ENCODE measurements around the gene SRGAP2C.
"Not testable (repeated sequence)": the region's sequence is repeated elsewhere in the genome, so short reads cannot be mapped to it uniquely, and the experiment has no call there.

Gene SRGAP2C

DNA sequence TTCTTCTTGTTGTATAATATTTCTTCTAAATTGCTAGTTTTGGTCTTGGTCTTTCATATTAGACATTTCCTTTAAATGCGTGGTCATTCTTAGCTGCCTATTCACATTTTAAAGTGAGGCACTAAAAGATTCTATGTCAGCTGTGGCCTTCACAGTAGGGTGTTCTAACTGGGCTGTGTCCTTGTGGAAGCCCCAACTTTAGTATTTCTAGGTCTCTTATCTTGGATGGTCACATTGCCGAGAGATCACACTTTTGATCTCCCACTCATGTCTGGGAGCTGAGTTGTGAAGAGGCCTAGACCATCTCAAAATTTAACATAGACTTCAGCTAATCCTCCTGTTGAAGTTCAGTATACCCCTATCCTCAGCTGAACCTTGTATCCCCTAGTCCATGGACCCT, 185.2 kb downstream of the SRGAP2C start:
- not testable (repeated sequence) for DNase-seq (ENCODE audit: low read depth in 4 of 4, low spot score in 1 of 4)

DNA sequence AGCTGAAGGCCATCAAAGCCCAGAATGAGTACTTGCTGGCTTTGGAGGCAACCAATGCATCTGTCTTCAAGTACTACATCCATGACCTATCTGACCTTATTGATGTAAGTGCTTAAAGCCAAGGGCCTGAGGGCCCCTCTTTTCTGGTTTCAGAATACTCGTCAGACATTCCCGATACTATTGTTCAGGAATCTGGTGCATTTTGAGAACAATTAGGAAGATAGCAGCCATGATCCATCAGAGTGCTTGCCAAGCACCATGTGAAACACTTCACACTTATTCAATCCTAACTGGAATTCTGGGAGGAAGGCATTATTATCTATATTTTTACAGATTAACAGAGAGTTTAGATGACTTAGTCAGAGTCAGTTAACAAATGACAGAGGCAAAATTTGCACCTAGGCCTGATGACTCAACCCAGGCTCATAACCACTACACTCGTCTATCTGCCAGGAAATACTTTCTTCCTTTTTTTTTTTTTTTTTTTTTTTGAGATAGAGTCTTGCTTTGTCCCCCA, 190.1 kb downstream of the SRGAP2C start:
- not testable (repeated sequence) for DNase-seq (ENCODE audit: low read depth in 4 of 4, low spot score in 1 of 4)

DNA sequence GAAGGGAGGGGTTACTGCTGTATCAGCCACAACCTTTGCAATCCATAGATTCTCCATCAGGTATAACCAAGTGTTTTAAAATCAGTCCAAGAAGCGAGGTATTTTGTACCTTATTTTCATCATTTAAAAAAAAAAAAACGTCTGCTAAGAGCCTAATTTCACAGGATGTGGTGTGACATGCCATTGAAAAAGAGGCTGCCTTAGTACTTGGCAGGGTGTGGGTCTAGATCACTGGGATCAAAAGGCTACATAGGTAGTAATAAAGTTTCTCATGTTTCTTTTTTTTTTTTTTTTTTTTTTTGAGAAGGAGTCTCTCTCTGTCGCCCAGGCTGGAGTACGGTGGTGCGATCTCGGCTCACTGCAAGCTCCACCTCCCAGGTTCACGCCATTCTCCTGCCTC, 192.2 kb downstream of the SRGAP2C start:
- DNase-seq (ENCODE audit: low read depth in 4 of 4, low spot score in 1 of 4) = not testable (repeated sequence)

DNA sequence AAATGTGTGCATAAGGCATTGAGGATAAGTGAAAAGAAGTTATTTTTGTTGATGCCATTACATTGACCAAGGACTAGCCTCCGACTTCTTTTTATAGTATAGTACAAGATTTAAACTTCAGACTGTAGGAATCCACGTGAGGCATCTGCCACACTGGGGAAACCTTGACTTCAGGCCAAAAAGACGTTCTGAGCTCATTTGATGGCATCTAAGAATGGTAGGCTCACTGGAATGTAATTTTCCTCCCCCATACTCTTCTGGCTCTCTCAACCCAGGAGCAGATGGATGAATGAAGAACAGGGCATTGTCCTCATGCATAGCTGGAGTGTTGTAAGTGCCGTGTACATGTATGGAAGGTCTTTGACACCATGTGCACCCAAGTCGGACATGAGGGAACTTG, 194.0 kb downstream of the SRGAP2C start:
- DNase-seq (ENCODE audit: low read depth in 4 of 4, low spot score in 1 of 4) = not testable (repeated sequence)

DNA sequence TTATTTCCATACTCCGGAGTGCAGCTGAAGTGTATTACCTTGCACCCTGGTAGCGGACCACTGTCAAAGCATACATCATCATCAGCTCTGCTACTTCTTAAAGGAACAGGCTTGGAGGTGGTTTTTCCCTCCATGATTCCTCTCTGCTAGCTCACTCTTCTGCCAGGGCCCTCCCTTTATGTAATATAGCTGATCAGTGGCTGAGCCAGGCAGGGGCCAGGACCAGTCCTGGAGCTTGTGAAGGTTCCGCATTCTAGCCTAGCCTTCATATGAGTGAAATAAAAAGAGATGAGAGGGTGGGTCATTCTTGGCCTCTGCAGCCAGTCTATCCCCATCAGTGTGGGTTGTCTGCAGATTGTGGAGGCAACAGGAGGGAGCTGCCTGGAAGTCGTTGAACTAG, 200.0 kb downstream of the SRGAP2C start:
- not testable (repeated sequence) for DNase-seq (ENCODE audit: low read depth in 4 of 4, low spot score in 1 of 4)

DNA sequence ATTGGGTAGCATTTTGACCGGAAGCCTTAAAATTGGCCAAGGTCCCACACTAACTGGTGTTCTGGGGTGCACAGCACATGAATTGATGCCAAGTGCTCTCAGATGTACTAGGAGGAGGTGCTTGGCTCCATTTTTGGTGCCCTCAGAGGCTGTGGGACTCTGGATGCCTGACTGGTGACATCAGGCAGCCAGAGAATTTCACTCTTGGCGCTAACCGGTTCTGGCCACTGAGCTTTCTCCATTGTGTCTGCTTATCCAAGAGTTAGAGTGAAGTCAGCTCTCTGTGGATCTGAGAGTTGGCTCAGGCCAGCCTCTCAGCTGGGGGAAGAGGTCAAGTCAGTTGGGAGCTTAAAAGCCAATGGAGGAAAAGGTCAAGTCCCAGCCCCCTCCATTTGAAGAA, 200.4 kb downstream of the SRGAP2C start:
- not testable (repeated sequence) for DNase-seq (ENCODE audit: low read depth in 4 of 4, low spot score in 1 of 4)

DNA sequence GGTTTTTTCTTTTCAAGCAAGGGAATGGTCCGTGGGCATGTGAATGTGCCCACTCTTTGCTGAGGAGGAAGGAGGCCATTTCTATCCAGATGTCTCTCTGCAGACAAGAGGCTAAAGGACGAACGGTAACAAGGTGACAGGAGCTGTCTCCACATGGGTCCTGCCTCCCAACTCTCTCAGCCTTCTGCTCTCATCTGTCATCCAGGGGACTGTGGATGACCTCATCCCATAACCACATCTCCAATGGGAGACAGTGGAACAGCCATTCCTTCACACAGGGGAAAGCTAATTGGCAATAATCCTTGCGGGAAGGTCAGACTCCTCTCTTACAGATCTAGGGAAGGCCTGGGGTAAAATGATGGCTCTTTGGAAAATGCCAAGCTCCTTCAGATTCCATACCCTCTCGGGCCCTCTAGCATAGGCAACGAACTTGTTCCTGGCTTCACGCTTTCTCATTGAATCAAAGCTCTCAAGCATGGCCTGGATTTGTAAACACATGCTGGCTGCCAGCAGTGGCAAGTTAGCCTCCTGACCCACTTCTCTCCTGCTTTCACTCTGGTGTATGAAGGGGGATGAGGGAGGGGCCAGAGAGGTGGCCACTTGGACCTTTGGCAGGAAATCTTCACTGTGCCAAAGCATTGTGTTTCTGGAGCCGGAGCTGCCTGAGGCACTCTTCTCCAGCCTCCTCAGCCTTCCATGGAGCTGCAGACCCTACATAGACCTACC, 201.0 kb downstream of the SRGAP2C start:
- not testable (repeated sequence) for DNase-seq (ENCODE audit: low read depth in 4 of 4, low spot score in 1 of 4)

DNA sequence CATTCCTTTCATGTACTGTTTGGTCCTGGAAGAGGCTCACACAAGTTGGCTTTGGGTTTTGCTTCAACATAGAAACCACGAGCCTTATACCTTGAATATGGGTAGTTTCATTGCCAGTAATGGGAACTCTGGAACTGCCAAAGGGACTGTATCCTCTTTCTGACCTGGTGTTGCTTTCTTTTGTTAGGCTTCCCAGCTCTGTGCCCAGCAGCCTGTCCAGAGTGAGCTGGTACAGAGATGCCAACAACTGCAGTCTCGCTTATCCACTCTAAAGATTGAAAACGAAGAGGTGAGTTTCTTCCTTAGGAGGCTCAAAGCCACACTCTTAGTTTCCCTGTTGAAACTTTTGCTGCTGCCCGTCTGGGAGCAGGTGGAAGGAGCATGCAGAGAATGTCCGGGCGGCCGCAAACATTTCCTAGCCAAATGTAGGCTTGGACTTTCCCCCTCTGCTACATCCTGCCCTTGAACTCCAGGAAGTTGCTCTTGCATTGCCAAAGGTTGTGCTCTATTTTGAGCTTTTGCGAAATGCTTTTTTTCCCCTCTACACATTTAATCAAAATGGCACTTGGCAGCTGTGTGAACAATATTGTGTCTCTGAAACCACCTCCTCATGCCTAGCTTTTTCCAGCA, 201.7 kb downstream of the SRGAP2C start:
- DNase-seq (ENCODE audit: low read depth in 4 of 4, low spot score in 1 of 4) = not testable (repeated sequence)

DNA sequence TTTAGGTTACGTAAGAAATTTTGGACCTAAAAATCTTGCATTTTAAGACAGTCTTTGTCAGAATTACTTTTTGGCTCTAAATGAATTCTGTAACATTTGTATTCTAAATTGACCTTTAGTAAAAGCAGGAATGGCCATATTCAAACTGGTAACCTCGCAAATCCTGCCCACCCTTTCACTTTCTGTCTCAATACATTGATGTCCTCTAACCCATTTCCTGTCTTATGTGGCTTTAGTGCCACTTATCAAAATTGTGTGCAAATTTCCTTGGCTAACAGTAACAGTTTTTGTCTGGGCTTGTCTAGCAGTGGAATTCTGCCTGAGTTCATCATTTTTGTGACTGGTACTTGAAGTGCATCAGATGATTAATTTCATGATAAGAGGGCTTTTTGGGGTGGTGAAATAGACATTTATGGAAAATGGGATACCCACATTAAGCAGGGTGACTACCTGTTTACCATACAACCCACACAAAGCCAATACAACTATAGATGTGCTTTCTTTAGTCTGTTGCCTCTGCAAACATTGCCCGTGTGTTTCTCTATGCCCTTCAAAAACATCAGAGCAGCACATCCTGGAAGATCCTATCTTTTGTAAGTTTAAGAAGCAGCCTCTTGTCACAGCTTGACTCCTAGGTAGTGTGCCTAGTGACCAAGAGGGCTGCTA, 205.3 kb downstream of the SRGAP2C start:
- not testable (repeated sequence) for DNase-seq (ENCODE audit: low read depth in 4 of 4, low spot score in 1 of 4)

DNA sequence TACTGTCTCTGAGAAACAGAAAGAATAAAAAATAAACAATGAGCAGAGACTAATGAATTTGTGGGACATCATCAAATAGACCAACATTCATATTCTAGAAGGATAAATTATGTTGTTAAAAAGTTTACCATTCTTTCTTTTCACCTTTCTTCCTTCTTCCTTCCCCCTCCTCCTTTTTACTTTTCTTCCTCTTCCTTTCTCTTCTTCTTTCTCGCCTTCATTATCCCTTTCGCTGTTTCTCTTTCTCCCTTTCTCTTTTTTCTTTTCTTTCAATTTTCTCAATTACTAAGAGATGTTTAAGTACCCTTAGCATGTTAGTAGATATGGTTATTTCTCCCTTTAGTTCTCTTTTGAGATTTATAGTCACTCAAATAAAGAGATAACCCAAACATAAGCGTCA, 207.4 kb downstream of the SRGAP2C start:
- DNase-seq (ENCODE audit: low read depth in 4 of 4, low spot score in 1 of 4) = not testable (repeated sequence)

DNA sequence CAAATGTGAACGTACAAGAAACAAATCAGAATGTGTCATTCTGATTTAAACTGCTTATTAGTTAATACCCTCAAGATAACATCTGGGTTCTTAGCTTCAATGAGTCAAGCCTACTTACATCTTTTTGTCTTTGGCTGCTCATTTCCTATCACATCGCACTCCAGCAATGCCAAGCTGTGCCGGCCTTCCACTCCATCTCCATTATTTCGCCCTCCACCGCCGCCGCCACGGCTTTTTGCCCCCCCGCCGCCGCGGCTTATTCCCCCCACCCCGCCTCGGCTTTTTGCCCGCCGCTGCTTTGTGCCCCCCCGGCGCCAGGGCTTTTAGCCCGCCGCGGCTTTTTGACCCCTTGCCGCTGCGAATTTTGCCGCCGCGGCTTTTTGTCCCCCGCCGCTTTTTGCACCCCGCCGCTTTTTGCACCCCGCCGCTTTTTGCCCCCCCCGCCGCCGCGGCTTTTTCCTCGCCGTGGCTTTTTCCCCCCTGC, 211.0 kb downstream of the SRGAP2C start:
- DNase-seq (ENCODE audit: low read depth in 4 of 4, low spot score in 1 of 4) = not testable (repeated sequence)

DNA sequence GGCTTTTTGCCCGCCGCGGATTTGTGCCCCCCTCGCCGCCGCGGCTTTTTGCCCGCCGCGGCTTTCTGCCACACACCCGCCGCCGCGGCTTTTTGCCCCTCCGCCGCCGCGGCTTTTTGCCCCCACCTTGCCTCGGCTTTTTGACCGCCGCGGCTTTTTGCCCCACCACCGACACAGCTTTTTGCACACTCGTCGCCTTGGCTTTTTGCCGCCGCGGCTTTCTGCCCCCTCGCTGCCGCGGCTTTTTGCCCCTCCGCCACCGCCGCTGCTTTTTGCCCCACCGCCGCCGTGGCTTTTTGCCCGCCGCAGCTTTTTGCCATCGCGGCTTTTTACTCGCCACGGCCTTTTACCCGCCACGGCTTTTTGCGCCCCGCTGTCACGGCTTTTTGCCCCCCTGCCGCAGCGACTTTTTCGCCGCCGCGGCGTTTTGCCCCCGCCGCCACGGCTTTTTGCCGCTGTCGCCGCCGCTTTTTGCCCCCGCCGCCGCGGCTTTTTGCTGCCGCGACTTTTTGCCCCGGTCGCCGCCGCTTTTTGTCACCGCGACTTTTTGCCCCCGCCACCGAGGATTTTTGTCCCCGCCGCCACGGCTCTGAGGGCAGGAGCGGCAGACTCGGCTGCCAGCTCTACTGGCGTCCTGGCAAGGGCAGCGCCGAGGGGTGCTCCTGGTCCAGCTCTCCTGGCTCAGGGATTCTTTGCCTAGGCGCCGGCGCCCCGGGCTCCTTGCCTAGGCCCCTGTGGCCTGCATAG, 211.7 kb downstream of the SRGAP2C start:
- not testable (repeated sequence) for DNase-seq (ENCODE audit: low read depth in 4 of 4, low spot score in 1 of 4)

DNA sequence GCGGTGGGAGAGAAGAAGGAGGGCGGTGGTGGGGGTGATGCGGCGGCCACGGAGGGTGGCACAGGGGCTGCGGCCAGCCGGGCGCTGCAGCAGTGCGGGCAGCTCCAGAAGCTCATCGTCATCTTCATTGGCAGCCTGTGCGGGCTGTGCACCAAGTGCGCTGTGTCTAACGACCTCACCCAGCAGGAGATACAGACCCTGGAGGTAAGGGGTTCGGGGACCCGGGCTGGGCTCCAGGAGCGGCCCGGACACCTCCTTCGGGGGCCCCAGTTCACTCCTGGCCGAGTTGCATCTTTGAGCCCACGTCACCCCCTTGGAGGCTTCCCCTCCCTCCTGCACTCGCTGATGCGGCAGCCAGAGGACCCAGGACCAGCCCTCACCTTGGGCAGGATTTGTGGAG, 212.3 kb downstream of the SRGAP2C start:
- DNase-seq (ENCODE audit: low read depth in 4 of 4, low spot score in 1 of 4) = not testable (repeated sequence)

DNA sequence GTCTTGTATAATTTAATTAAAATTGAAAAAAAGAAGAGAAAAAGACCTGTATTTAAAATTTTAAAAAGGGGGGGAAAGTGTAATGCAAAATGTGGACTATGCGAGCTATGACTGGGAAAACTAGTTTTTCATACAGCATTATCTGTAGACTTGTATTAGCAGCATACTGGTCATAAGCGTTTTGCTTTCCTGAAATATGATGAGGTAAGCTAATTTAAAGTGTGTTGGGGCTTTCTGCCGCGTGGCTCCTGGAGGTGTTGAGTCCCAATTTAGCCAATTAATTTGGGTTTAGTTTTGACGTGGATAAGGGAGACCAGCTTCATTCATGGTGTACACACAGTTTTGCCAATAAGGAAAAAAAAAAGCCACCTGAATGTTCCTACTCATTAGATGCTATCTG, 214.4 kb downstream of the SRGAP2C start:
- not testable (repeated sequence) for DNase-seq (ENCODE audit: low read depth in 4 of 4, low spot score in 1 of 4)

DNA sequence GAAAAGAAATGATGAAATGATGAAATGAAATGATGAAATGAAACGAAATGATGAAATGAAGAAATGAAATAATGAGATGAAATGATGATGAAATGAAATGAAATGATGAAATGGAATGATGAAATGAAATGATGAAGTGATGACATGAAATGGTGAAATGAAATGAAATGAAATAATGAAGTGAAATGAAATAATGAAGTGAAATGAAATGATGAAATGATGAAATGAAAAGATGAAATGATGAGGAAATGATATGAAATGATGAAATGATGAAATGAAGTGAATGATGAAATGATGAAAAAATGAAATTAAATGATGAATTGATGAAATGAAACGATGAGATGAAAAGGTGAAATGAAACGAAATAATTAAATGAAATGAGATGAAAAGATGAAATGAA, 215.3 kb downstream of the SRGAP2C start:
- not testable (repeated sequence) for DNase-seq (ENCODE audit: low read depth in 4 of 4, low spot score in 1 of 4)

DNA sequence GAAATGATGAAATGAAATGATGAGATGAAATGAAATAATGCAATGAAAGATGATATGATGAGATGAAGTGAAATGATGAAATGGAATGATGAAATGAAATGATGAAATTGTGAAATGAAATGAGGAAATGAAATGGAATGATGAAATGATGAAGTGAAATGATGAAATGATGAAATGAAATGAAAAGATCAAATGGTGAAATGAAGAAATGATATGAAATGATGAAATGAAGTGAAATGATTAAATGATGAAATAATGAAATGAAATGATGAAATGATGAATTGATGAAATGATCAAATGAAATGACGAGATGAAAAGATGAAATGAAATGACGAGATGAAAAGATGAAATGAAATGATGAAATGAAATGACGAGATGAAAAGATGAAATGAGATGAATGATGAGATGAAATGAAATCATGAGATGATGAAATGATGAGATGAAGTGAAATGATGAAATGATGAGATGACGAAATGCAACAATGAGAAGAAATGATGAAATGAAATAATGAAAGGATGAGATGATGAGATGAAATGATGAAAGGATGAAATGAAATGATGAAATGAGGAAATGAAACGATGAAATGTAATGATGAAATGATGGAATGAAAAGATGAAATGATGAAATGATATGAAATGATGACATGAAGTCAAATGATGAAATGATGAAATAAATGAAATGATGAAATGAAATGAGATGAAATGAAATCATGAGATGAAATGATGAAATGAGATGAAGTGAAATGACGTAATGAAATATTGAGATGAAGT, 216.0 kb downstream of the SRGAP2C start:
- not testable (repeated sequence) for DNase-seq (ENCODE audit: low read depth in 4 of 4, low spot score in 1 of 4)

DNA sequence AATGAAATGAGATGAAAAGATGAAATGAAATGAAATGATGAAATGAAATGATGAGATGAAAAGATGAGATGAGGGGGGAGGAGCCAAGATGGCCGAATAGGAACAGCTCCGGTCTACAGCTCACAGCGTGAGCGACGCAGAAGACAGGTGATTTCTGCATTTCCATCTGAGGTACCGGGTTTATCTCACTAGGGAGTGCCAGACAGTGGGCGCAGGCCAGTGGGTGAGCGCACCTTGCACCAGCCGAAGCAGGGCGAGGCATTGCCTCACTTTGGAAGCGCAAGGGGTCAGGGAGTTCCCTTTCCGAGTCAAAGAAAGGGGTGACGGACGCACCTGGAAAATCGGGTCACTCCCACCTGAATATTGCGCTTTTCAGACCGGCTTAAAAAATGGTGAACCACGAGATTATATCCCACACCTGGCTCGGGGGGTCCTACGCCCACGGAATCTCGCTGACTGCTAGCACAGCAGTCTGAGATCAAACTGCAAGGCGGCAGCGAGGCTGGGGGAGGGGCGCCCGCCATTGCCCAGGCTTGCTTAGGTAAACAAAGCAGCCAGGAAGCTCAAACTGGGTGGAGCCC, 216.7 kb downstream of the SRGAP2C start:
- DNase-seq (ENCODE audit: low read depth in 4 of 4, low spot score in 1 of 4) = not testable (repeated sequence)

DNA sequence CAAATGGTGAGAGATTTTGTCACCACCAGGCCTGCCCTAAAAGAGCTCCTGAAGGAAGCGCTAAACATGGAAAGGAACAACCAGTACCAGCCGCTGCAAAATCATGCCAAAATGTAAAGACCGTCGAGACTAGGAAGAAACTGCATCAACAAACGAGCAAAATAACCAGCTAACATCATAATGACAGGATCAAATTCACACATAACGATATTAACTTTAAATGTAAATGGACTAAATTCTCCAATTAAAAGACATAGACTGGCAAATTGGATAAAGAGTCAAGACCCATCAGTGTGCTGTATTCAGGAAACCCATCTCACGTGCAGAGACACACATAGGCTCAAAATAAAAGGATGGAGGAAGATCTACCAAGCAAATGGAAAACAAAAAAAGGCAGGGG, 218.5 kb downstream of the SRGAP2C start:
- not testable (repeated sequence) for DNase-seq (ENCODE audit: low read depth in 4 of 4, low spot score in 1 of 4)

DNA sequence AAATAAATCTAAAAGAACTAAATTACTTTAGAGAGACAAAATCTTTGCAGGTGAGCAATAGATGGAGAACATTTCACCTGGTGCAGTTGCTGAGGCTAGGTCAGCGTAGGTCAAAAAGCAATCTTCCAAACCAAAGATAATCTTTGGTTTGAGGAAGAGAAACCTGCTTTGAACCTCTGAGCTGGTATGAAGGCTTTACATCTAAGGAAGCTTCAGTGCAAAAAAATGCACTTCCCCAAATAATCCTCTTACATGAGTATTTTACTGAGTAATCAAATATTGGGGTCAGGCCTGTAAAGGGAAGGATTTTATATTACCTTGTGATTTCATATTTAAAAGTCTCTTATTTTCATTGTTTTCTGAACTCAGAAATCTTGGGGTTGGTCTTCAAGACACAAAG, 223.6 kb downstream of the SRGAP2C start:
- no peak for DNase-seq (ENCODE audit: low read depth in 4 of 4, low spot score in 1 of 4)

DNA sequence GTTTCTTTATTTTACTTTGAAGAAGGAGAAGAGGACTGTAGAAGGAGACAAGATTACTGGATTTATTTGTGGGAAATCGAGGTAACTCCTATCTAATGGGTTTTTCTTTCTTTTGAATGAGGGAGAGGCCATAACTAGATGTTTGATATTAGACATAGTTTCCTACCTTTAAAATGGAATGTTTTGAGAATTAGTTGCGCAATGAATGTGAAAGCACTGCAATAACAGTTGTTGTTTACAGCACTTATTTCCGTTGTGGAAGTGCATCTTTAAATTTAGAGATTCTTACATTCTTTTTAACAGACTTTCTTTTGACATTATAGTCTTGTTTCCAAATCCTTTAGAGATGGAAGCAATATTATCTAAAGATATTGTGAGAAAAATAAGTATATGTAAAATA, 229.0 kb downstream of the SRGAP2C start:
- DNase-seq (ENCODE audit: low read depth in 4 of 4, low spot score in 1 of 4) = no peak

All from stimulated activated CD4-positive, alpha-beta T cell treated with anti-CD3 and anti-CD28 coated beads, Interleukin-1b, Interleukin-23, amount 100 ng/mL, for 24 hours (primary cell).